ENCODE measurements around the gene TRPM3.
"Not testable (repeated sequence)": the region's sequence is repeated elsewhere in the genome, so short reads cannot be mapped to it uniquely, and the experiment has no call there.

Gene TRPM3

DNA sequence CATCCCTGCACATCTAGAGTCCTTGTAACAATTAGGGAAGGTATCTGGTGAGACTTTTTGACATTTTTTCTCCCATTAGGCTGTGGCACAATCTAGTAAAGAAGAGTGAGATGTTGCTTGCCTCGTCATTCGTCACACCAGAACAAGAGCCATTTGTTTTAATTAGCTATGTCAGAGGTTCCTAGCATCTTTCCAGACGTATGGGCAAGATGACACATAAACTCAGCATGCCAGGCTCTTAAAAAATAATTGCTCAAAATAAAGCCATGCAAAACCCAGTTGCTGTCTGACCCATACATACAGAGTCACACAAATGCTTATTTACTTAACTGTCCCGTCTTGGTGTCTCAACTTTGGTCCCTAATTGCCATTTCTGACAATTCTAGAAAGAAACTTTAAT, 125.9 kb downstream of the TRPM3 start:
- DNase-seq (ENCODE audit: low spot score): no peak

DNA sequence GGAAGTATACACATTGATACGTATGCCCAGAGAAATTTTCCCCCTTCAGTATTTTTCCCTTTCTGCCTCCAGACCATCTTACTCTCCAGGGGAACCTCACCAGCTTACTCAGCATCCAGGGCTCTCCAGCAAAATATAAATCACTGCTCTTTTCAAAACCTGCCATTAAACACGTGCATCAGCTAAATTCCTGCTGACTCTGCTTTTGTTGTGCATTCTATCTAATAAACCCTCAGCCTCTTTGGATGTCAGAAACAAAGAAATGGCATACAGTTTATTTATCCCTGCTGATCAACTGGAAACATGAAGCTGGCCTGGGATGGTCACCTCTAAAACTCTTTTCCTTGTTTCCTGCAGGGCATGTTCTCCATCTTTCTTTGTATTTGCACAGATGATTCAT, 126.8 kb downstream of the TRPM3 start:
- DNase-seq (ENCODE audit: low spot score): no peak

DNA sequence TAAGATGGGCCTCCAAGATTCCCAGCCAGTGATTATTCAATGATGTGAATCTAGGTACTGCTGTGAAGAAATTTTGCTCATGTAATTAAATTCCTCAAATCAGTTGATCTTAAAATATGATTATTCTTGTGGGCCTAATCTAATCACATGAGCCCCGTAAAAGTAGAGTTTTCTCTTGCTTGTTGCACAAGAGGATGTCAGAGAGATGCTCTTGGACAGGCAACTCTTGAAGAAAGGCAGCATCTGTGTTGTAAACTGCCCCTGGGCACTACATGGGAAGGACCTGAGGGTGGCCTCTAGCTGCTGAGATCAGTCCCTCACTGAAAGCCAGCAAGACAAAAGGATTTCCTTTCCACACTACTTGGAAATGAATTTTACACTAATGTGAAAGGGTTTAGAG, 132.9 kb downstream of the TRPM3 start:
- DNase-seq (ENCODE audit: low spot score): no peak

DNA sequence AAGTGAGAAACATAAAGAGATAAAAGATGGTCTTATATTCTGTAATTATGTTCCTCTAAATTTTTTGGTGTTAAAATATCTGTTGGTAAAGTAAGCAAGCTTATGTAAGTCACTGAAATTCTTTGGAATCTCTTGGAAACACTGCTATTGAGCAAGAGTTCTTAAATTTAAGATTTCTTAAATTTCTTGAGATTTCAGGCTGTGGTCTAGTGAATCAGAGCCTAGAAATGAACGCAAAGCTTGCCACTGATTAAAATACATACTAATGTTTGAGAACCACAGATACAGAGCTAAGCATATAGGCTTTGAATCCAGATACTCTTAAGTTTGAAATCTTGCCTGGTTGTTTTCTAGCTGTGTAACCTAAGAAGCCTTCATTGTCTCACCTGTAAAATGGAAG, 133.4 kb downstream of the TRPM3 start:
- DNase-seq (ENCODE audit: low spot score): no peak

DNA sequence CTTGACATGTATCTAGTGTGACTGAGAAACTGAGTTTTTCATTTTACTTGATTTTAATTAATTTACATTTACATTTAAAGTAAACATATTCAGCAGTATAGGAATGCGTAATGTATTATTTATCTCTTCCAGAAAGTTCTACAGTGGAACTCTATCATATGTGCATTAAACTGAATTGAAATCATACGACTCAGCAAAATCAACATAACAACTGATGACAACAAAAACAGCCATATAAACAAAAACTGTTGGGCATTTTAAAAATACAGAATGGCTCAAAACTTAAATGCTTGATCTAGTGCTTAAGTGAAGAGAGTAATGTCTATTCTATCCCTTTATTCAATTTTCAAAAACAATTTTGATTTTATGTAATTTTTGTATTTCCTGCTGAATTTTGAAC, 134.4 kb downstream of the TRPM3 start:
- DNase-seq (ENCODE audit: low spot score): no peak

DNA sequence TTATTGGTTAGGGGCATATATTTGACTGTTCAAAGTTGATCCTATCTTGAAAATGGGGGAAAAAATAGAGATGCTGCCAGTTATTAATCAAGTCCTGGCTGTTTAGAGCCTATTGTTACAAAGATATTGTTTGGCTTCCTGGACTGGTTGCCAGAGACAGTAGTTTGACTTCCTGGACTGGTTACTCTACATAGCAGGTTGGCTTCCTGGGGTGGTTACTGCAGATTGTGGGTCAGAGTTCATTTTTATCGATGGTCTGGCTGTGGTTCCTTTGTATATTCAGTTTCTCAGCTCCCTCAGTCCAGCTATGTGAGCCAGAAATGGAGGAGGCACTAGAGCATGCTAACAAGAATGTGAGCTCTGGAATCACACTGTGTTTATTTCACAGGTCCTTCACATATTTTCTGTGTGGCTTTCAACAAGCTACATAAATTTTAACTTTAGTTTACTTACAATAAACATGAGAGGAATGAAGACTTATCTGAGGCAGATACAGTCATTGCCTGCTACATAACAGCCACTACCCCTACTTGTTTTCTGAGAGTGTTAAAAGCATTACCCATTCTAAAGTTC, 137.6 kb downstream of the TRPM3 start:
- no peak for DNase-seq (ENCODE audit: low spot score)

DNA sequence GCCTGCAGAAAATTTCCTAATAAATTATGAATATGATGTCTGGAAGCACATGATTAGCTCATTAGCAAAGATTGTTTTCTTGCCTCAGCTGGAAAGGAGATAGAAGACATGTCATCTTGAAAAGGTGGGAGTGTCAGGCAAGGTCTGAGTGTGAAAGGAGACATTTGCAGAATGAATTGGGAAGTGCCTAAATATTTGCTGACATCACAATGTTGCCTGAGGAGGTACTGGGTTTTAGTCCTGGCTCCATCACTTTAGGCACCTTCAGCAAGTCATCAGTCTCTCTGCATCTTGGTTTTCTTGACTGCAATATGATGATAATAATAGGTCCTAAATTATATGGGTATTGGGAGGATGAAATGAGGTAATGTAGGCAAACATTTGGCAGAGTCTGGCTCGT, 140.1 kb downstream of the TRPM3 start:
- DNase-seq (ENCODE audit: low spot score): no peak

DNA sequence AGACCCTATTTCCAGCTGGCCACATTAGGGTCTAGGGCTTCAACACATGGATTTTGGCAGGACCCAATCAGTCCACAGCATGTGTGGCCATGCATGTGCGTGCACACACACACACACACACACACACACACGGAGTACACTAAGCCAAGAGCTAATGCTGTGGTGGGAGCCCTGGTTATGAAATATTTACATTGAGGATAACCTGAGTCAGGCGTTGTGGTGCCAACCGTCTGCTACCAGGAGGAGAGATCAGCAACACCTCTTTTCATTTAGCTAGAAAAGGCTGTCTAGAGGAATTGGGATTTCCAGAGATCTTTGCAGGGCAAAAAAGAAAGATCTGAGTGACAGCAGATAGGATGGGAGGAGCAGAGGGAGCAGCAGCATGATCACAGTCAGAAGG, 141.5 kb downstream of the TRPM3 start:
- no peak for DNase-seq (ENCODE audit: low spot score)

DNA sequence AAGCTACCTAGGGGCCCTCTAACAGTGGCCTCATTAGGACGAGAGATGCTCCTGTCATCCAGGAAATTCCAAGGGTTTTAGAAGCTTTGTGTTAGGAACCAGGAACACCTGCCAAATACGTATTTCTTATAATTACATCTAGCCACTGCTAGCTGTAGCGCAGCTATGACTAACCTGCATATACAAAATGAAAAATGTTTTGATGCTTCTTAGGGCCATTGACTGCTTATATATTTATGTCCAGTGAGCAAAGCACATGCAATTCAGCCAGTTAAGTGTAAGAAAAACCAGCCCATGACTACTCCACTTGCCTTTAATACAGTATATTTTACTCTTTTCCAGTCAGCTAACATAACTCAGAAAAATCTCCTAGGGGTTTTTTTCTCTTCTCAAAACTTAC, 143.3 kb downstream of the TRPM3 start:
- DNase-seq (ENCODE audit: low spot score): no peak

DNA sequence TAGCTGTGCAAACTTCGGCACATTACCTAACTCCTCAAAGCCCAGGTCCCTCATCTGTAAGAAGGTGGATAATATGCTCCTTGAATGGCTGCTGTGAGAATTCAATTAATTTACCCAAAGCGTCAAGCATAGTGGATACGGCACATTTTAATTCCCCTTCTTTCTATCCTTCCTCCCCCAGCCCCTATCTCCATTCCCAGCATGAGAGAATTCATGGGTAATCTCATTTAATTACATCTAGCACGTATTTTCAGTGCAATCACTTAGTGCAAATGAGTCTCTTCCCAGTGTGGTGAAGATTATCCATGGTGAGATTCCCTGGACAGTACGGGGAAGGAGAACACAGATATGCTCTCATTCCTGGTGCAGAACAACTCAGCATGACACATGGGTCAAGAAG, 145.6 kb downstream of the TRPM3 start:
- DNase-seq (ENCODE audit: low spot score): no peak

DNA sequence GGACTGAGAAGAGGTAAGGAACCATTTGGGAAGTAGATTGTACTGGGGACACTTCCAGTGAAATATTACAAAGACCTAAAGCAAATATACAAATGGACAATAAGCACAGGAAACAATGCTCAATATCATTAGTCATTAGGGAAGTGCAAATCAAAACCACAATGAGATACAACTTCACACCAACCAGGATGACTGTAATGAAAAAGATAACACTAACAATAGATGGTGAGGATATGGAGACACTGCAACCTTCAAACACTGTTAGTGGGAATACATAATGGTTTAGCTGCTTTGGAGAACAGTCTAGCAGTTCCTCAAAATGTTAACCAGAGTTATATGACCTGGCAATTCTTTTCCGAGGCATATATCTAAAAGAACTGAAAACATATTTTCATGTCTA, 149.7 kb downstream of the TRPM3 start:
- DNase-seq (ENCODE audit: low spot score): no peak

DNA sequence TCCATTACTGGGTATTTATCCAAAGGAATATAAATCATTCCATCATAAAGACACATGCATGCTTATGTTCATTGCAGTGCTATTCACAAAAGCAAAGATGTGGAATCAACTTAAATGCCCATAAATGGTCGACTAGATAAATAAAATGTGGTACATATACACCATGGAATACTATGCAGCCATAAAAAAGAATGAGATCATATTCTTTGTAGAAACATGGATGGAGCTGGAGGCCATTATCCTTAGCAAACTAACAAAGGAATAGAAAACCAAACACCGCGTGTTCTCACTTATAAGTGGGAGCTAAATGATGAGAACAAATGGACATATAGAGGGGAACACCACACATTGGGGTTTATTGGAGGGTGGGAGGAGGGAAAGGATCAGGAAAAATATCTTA, 155.0 kb downstream of the TRPM3 start:
- DNase-seq (ENCODE audit: low spot score): not testable (repeated sequence)

DNA sequence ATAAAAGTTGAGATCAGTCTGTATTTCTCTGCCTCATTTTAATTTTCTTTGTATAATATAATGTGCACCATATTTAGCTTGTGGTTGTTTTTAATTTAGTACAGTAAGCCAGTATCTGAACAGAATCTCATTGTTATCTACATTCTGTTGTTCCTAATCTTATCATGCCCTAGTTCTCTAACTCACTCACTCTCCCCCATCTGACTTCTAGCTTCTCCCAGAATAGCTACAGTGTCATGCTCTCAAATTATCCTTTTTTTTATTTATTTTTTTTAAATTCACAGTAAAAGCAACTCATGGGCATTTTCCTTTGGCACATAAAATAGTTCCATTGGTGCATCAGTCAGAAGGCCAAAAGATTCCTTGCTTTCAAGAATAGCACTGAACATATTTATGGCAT, 156.6 kb downstream of the TRPM3 start:
- no peak for DNase-seq (ENCODE audit: low spot score)

DNA sequence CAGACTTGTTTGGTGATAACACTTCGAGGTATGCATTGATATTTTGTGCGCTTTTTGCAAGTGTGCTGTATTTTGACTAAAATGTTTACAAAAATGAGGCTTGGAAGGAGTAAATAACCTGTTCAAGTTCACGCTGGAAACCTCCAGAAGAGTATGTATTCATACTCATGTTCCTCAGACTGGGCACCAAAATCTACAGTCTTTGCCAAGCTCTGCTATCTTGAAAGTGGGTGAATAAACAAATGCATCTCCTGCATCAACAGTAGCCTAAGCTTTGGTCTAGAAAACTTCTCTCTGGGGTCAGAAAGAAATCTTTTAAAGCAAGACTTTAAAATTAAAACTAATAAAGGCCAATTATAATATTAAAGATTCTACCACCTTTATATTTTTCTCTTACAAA, 157.9 kb downstream of the TRPM3 start:
- DNase-seq (ENCODE audit: low spot score): no peak

DNA sequence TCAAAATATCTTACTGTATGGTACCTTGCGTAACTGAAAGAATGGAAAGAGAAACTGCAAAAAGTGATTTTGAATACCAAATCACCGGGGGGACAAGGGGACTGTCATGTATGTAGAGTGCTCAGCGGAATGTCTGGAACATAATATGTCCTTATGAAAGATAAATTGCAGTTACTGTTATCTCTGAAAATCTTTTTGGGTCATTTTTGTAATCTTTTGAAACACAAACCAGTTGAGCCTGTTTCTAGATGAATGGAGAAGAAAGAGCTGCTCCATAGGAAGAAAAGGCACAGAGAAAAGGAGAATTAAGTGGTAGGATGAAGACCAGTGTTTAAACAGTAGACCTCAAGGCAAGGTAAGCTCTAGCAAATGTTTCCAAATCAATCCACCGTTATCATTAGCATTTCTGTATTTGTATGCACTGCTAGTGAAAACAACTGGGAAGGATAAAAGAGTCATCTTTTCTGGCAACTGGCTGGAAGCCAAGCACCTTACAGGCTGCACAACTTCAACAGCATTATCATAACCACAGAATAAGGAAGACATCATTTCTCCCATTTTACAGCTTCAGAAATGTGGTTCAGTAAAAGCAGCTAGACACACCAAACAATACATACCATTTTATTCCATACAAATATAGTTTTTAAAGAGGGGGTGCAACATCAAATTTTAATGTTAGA, 158.5 kb downstream of the TRPM3 start:
- DNase-seq (ENCODE audit: low spot score): no peak

DNA sequence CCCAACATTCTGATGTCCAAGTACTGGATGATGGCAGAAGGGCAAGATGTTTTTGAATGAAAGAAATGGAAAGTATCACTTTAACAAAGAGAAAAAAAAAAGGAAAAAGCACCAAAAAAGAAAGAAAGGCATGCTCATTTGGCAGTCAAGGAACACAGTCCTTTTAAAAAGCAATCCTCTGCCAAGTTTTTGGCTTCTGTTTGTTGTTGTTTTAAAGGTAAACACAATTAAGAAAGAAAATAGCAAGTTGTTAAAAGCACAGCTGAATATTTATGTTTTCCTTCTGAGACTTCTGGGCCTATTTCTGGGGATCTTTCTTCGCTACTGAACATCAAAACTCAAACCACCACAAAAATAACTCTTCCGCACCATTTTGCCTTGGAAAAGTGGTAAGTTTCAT, 162.1 kb downstream of the TRPM3 start:
- DNase-seq (ENCODE audit: low spot score): no peak

DNA sequence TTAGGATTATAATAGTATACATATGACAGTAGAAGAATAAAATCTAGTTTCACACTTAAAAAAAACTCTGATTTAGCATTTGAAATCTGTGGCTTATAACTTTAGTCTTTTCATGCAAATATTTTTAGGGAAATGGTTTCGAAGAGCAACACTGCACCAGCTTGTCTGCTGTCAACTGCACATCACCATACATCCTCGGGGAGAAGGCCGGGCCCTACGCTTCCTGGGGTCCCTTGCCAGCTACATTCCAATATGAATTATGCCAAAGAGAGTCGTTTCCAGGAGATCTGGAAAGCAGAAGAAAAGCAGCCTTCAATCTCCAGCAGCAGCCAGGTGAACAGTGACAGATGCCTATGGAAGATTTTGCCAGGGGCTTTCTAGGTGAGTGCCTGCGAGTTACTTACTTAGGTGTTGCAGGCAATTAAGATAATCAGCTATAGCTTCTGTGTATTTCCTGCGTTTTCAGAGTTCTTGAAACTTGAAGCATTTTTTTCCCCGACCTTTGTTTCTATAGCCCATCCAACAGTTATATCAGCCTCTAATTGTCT, 166.8 kb downstream of the TRPM3 start:
- peak; percentile 48 for DNase-seq (ENCODE audit: low spot score)

DNA sequence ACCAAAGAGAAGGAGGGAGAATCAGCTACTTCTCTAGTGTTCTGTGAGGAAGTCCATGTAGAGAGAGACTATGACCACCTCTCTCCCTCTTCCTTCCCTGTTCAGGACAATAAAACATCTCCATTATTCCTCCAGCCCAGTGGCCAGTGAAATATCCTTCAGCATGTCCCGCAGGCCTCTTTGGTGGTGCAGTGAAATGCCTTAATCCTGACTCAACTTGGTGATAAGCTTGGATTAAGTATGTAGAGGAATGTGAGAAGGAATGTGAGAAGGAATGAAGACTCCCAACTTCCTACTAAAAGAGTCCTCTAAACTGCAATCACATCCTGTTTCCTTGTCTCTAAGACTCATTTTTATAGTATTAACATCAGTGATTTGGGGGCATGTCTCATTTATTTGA, 167.3 kb downstream of the TRPM3 start:
- DNase-seq (ENCODE audit: low spot score): peak; percentile 70

DNA sequence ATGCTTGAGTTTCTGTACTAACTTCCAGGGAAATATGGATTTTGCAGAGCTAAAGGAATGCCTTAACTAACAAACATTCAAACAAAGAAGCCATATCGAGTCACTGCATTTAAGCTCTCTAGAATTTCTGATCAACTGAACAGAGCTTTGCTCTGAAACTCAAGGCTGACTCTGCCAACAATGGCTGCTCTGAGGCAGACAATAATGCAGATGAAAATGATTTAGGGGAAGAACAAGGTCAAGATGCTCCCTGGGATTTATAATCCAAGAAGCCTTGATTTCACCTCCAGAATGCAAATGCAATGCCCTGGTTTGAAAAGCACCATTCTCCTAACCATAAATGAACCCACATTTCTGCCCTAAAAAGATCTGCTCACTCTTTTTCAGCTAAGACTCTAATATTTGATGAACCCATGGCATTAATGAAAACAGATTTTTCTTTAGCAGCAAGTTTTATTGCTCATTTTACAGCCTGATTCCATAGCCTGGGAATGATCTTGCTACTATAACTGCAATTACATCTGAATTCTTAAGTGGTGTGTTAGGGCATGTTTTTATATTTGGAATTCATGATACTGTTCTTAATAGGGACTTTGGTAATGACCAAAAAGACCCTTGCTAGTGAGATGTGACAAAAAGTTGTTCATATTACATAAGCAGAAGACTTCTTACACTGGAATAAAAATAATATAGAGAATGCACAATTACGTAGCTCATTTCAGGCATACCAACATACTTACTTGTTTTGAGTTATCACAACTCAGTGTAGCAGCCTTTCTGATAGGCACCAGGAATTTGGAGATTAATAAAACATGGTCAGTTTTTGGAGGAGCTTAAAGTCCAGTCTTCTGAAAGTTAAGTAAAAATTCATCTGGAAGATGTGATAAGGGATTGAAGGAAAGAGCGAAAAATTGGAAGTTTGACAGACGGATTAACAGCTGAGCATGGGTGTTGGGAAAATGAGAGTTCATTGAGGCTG, 169.4 kb downstream of the TRPM3 start:
- DNase-seq (ENCODE audit: low spot score): no peak

DNA sequence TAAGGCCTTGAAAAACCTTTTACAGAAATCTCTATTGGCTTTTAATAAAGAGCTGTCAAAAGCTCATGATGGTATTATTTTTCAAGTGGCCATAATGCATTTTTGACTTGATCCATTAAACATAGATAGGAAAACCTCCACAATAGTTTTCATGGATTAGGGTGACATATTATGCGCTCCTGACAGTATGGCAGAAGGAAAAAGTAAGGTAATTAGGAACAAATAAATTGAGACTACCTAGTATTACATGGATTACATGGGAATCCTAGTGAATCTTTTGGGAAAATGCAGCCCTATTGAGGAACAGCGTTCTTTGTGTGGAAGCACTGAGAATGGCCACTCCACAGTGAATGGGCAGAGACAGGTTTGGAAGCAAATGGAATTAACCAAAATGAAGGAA, 171.2 kb downstream of the TRPM3 start:
- no peak for DNase-seq (ENCODE audit: low spot score)

DNA sequence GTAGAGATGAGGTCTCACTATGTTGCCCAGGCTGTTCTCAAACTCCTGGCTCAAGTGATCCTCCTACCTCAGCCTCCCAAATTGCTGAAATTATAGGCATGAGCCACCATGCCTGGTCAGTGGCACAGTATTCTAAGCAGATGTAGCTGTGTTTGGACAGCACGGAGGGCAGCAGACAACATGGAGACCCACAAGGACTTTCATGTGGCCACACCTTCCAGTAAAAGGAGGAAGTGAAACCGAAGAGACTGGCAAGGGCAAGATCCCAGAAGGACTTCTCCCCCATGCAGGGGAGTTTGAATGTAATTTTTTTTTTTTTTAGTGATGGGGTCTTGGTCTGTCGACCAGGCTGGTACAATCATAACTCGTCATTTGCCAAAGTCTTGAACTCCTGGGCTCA, 172.2 kb downstream of the TRPM3 start:
- no peak for DNase-seq (ENCODE audit: low spot score)

DNA sequence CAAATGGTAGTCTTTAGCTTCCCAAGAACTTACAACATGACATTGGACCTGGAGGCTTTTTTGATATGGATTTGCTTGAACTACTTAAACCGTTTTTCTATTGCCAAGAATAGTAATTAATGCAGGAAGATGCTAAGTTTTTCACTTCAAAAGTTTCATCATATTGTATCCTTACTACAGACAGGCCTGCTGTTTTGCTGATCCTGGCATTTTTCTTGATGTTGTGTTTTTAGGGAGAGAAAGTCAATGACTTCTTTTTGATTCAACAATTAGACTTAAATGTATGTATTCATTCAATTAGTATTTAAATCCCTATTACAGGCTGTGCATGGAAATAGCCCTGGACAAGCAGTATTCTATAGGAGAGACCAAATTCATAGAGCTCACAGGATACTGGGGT, 172.7 kb downstream of the TRPM3 start:
- no peak for DNase-seq (ENCODE audit: low spot score)

DNA sequence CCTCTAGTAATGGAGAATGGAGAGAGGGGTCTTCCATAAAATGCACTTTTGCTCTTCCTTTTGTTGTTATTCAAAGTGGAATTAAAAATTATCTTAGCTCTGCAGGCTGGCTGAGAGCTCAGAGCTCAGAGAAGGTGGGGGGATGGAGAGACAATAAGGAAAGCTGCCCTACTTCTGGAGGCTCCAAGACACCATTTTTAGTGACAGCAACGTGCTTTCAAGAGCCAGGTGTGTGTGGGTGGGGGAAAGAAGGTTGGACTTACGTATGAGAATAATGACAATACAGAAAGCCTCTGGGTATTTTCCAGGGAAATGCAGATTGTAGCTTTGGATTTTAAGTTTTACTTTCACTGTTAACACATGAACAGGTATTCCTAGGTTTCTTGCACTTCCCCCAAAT, 173.9 kb downstream of the TRPM3 start:
- no peak for DNase-seq (ENCODE audit: low spot score)
